Stomach (tissue), 9 donors: Measurements from ENCODE around the gene MAD2L2. TPM values are rescaled to one million over a fixed set of nuclear protein-coding genes. Genes with fewer than 3 reads are reported as not detected.

ENCODE experiments used
- DNase-seq, 2 donors: peaks; one replicate each; pipeline versions ENCODE4 v3.0.0 to v3.0.0-alpha.2; 2013 to 2019
- H3K27ac ChIP-seq, 5 donors: fragments of 200-600 bp in 4 of 5; sonication (generic) in 4 of 5; one replicate each; pipeline ENCODE4 v1.5.1; 2013 to 2019; ENCODE audit warnings: mild to moderate bottlenecking in 1 of 5, moderate library complexity in 1 of 5
- H3K27me3 ChIP-seq, 3 donors: fragments of 200-600 bp; sonication (generic); one replicate each; pipeline ENCODE4 v1.5.1; 2017 to 2019; ENCODE audit warnings: mixed run types in 1 of 3
- H3K36me3 ChIP-seq, 4 donors: fragments of 200-600 bp; sonication (generic); 1 replicate in 3 of 4; 2 replicates in 1 of 4; pipeline ENCODE4 v1.5.1; 2016 to 2019
- H3K4me1 ChIP-seq, 4 donors: fragments of 200-600 bp; sonication (generic); one replicate each; pipeline ENCODE4 v1.5.1; 2016 to 2019
- H3K4me3 ChIP-seq, 4 donors: fragments of 200-600 bp; sonication (generic) in 3 of 4; one replicate each; pipeline ENCODE4 v1.5.1; 2016 to 2019; ENCODE audit warnings: mild to moderate bottlenecking in 1 of 4
- H3K9me3 ChIP-seq, 4 donors: fragments of 200-600 bp; sonication (generic); one replicate each; pipeline ENCODE4 v1.5.1; 2016 to 2019
- EP300 ChIP-seq: sonication (generic); formaldehyde crosslinking; IDR thresholded peaks from one replicate; pipeline ENCODE4 v1.6.1; 2017; ENCODE audit warnings: antibody characterized with exemption
- POLR2A ChIP-seq, 4 donors: fragments of 450-650 bp; IDR thresholded peaks; one replicate each; pipeline ENCODE4 v1.6.1; 2016; ENCODE audit warnings: antibody characterized with exemption in 4 of 4, control low read depth in 2 of 4, mild to moderate bottlenecking in 1 of 4, moderate library complexity in 1 of 4
- POLR2AphosphoS5 ChIP-seq, 3 donors: sonication (generic); formaldehyde crosslinking; IDR thresholded peaks; one replicate each; pipeline ENCODE4 v1.6.1; 2016; ENCODE audit warnings: antibody characterized with exemption in 3 of 3
- WGBS, 5 donors: extraction: QIAGEN DNeasy Blood & Tissue Kit in 3 of 5; methylation state at CpG; one replicate each; pipeline versions ENCODE4 v1.1.5 to v1.1.7; 2013 to 2018; 5-methylcytosine and 5-hydroxymethylcytosine counted together
- intact Hi-C: fragments of 100-400 bp; cut with DNase I; formaldehyde crosslinking; loops from one replicate; pipeline ENCODE4 v1.15.1; 2023; ENCODE audit warnings: low total_unique reads
- polyA plus RNA-seq, 3 donors: library from polyadenylated mRNA; stranded (reverse); fragments of 200-250 nt; gene quantifications; one replicate each; pipeline ENCODE4 v1.2.3, GENCODE V29; 2013
- total RNA-seq, 5 donors: library from RNA; depleted of rRNA; stranded (reverse); fragments of >200 nt; gene quantifications; one replicate each; pipeline versions ENCODE4 v1.1.0 to v1.2.3, GENCODE V29; 2014 to 2016
- TF ChIP-seq, protein P1 (sequence below), 7 experiments: fragments of 450-650 bp in 4 of 7; fragments of 200-600 bp in 3 of 7; sonication (generic) in 3 of 7; IDR thresholded peaks; one replicate each; pipeline ENCODE4 v1.5.1; 2016 to 2019; ENCODE audit warnings: antibody characterized with exemption in 7 of 7, control low read depth in 2 of 7, mild to moderate bottlenecking in 1 of 7
- donor health status: healthy with polysubstance abuse.
- donor health status: Bipolar disorder and iron deficiency.
- donor health status: healthy.

MAD2L2 gene
- total and polyA plus RNA-seq, 8 donors, result 7.2 to 54.4 (median 21.6) TPM

DNA sequence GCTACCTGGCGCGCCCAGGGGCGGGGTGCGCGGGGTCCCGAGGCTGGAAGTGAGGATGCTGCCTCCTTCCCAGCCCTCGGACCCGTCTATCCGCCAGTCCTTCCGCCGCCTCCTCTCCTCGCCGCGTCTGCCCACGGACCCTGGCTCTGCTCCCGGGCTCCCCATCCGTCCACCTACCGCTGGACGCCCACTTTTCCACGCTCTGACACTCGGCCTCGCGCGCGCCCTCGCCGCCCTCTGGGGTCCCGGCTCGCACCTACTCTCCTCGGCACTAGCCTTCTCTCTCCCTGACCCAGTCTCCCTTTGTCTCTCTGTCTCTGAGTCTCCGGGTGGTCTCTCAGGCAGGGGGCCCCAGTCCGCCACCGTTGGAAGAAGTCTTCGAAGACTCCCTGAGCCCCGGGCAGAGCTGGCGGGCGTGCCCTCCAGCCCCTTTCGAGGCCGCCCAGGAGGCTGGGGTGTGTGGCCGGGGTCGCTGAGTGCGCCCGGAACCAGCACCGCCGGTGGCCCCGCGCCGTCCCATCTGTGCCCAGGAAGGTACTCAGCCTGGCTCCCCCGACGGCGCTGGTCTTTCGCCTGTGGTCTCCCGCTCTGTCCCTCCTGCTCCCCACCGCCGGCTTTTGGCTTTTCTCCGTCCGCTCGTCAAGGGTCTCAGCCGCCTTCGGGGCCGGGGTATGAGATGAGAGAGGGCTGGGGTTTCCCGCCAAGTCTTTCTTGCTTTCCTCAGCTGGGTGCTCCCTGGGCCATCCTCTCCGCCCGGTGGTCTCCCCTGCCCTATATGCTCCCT lies 11.2 kb upstream of the MAD2L2 start:
- TF ChIP-seq EP300 (no peak), POLR2AphosphoS5 (IDR thresholded peaks at IDR 0.05) (no peak), POLR2A (IDR thresholded peaks at IDR 0.05) (no peak)
- TF ChIP-seq, protein P1, sequence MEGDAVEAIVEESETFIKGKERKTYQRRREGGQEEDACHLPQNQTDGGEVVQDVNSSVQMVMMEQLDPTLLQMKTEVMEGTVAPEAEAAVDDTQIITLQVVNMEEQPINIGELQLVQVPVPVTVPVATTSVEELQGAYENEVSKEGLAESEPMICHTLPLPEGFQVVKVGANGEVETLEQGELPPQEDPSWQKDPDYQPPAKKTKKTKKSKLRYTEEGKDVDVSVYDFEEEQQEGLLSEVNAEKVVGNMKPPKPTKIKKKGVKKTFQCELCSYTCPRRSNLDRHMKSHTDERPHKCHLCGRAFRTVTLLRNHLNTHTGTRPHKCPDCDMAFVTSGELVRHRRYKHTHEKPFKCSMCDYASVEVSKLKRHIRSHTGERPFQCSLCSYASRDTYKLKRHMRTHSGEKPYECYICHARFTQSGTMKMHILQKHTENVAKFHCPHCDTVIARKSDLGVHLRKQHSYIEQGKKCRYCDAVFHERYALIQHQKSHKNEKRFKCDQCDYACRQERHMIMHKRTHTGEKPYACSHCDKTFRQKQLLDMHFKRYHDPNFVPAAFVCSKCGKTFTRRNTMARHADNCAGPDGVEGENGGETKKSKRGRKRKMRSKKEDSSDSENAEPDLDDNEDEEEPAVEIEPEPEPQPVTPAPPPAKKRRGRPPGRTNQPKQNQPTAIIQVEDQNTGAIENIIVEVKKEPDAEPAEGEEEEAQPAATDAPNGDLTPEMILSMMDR (IDR thresholded peaks at IDR 0.05), result no peak
- H3K9me3 ChIP-seq, result no peaks in the 10 kb centered on the region
- no peaks in the 10 kb centered on the region for H3K36me3 ChIP-seq
- no peak for DNase-seq
- peaks cover 14 to 98% (median 57%) of the 10 kb centered on the region in 3 donors for H3K27me3 ChIP-seq
- 6 to 13% (median 8%) methylated on average over 29 to 64 of the region's 64 CpGs for WGBS, 5 donors
- intact Hi-C loops, result no loop called here
- H3K4me1 ChIP-seq, result peaks cover 19 to 36% (median 27%) of the 10 kb centered on the region in 4 donors
- no peak overlapping the region for H3K27ac ChIP-seq
- peak overlapping the region in 3 of 4 donors; percentile 26 to 49 (median 46) for H3K4me3 ChIP-seq

DNA sequence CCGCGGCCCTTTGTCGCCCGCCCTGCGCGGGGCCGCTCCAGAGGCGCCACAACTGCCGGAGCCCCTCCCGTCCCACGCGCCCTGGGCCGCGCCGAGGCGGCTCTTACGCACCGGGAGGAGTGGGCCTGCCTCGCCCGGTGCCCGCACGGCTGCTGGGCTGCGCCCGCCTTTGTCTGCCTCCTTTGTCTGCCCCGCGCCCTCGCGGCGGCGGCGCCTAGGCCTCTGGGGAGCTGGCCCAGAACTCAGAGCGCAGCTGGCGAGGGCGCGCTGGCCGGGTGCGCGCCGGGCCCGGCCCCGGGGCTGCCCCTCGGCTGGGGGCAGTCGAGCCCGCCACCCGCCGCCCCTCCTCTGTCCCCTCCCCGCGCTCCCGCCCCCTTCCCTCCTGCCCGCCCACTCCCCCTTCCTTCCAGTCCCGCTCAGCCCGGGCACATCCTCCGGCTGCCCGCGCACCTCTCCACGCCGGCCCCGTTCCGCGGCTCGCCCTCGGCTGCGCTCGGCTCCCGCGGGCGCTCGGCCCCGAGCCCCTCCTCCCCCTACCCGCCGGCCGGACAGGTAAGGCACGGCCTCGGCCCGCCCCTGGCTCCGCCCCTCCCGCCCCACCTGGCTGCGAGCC lies 10.5 kb upstream of the MAD2L2 start, which contains the start of gene DRAXIN:
Gene DRAXIN, plus strand, starts transcription at position 409 of the 613 bp plus-strand sequence. CDS start 14,549 bp downstream, outside the sequence.
- H3K36me3 ChIP-seq, result no peaks in the 10 kb centered on the region
- H3K27me3 ChIP-seq, result peaks cover 14 to 96% (median 57%) of the 10 kb centered on the region in 3 donors
- no peak within 1 kb of the TSS for H3K27ac ChIP-seq
- H3K9me3 ChIP-seq, result no peaks in the 10 kb centered on the region
- peak within 1 kb of the TSS; percentile 26 to 49 (median 38) for H3K4me3 ChIP-seq
- 0 to 2% (median 0%) methylated on average over 4 to 75 of the region's 78 CpGs for WGBS, 5 donors
- intact Hi-C loops, result no loop called here
- H3K4me1 ChIP-seq, result peaks cover 19 to 36% (median 27%) of the 10 kb centered on the region in 4 donors
- TF ChIP-seq EP300, result no peak
- peak in 1 of 2 donors; percentile 59 for DNase-seq

DNA sequence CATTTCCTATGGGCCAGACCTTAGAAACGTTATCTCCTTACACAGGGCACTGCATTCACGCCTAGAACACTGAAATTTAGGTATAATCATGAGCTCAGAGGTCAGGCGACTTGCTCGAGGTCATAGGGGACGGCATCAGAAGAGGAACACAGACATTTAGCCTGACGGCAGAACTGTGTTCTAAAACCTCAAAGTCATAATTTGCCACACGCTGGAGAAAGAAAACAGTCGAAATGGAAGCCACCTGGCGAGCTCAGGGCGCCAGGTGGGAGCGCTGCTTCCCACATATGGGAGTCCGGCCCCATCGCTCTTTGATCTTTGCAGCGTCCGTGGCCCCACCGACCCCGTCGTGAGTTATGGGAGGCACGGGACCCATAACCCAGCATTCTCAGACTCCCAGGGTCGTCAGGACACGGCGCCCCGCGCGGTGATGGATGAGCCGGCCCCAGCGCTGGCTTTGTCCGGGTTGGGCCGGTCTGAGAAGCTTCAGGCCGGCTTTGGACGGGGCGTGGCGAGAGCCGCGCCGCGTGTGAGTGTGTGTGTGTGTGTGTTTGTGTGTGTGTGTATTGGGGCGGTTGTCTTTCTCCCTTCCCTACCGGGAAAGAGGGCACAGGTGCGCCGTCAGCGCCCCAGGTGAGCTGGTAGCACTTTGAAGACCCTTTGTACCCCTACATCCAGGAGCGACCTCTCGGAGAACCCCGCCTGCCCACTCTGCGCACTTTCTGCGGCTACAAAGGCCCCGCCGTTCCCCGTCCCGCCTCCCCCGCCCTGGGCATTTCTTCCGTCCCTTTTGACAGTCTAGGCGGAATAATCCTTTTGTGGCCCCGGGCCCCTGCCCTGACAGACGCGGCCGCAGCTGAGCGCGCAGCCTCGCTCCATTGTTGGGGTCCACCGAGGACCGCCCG lies 9.7 kb upstream of the MAD2L2 start:
- TF ChIP-seq POLR2A (IDR thresholded peaks at IDR 0.05) (no peak), EP300 (no peak), POLR2AphosphoS5 (IDR thresholded peaks at IDR 0.05) (no peak)
- TF ChIP-seq, protein P1 (IDR thresholded peaks at IDR 0.05), result no peak
- intact Hi-C loops, result no loop called here

DNA sequence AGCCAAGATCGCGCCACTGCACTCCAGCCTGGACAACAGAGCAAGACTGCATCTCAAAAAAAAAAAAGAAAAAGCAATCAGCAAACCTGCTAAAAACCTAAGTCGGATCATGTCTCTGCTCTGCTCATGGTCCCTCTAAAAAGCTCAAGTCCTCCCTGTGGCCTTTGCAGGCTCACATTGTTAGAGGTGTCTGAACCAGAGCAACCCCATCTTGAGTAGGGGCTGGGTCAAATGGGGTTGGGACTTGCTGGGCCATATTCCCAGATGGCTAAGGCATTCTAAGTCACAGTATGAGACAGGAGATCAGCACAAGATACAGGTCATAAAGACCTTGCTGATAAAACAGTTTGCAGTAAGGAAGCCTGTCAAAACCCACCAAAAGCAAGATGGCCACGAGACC lies 7.6 kb upstream of the MAD2L2 start:
- 90 to 94% (median 93%) methylated on average over 4 of the region's 4 CpGs for WGBS, 5 donors
- intact Hi-C loops, result no loop called here
- Histone ChIP-seq H3K36me3 (no peaks in the 10 kb centered on the region), H3K27me3 (peaks cover 14 to 67% (median 45%) of the 10 kb centered on the region in 3 donors), H3K27ac (no peak overlapping the region), H3K4me3 (no peak overlapping the region), H3K9me3 (no peaks in the 10 kb centered on the region), H3K4me1 (peaks cover 19 to 35% (median 27%) of the 10 kb centered on the region in 4 donors)
- DNase-seq, result no peak
- TF ChIP-seq EP300, result no peak

More for the DNA sequence above, 9.7 kb upstream of the MAD2L2 start:
- DNase-seq, result peak in 1 of 2 donors; percentile 75
- 2 to 10% (median 5%) methylated on average over 29 to 64 of the region's 64 CpGs for WGBS, 5 donors
- peaks cover 14 to 88% (median 57%) of the 10 kb centered on the region in 3 donors for H3K27me3 ChIP-seq
- no peak overlapping the region for H3K27ac ChIP-seq
- no peaks in the 10 kb centered on the region for H3K36me3 ChIP-seq
- H3K4me1 ChIP-seq, result peaks cover 19 to 36% (median 27%) of the 10 kb centered on the region in 4 donors
- H3K9me3 ChIP-seq, result no peaks in the 10 kb centered on the region
- peak overlapping the region; percentile 26 to 49 (median 38) for H3K4me3 ChIP-seq
